Neutrophil (primary cell): ENCODE measurements around the gene P2RX2.

Experiments used
- H3K27ac ChIP-seq: fragments of 200-600 bp; sonication (generic); 2 replicates; pipeline ENCODE4 v1.5.1; 2016; ENCODE audit warnings: mild to moderate bottlenecking, moderate library complexity
- H3K27me3 ChIP-seq: fragments of 200-600 bp; sonication (generic); 2 replicates; pipeline ENCODE4 v1.6.0; 2016; ENCODE audit warnings: mild to moderate bottlenecking
- H3K36me3 ChIP-seq: fragments of 200-600 bp; sonication (generic); 2 replicates; pipeline ENCODE4 v1.5.1; 2017
- H3K4me1 ChIP-seq, 2 experiments: fragments of 200-600 bp in 1 of 2; sonication (generic) in 1 of 2; 1 replicate in 1 of 2; 2 replicates in 1 of 2; pipeline versions ENCODE4 v1.5.1 to v1.6.1; 2013 to 2016; ENCODE audit warnings: low read depth in 1 of 2, low read length in 1 of 2, mild to moderate bottlenecking in 1 of 2, moderate library complexity in 1 of 2; ENCODE audit not compliant: control insufficient read depth in 1 of 2, insufficient read depth in 1 of 2
- H3K4me3 ChIP-seq, 2 experiments: fragments of 200-600 bp in 1 of 2; sonication (generic) in 1 of 2; 1 replicate in 1 of 2; 2 replicates in 1 of 2; pipeline ENCODE4 v1.5.1; 2013 to 2016; ENCODE audit warnings: low read depth in 1 of 2, low read length in 1 of 2, mild to moderate bottlenecking in 1 of 2, moderate library complexity in 1 of 2
- H3K9me3 ChIP-seq: fragments of 200-600 bp; sonication (generic); 2 replicates; pipeline ENCODE4 v1.5.1; 2016
- TF ChIP-seq, protein P1 (sequence below): fragments of 200-600 bp; sonication (generic); IDR thresholded peaks from 2 replicates; pipeline ENCODE4 v1.5.1; 2016; ENCODE audit warnings: antibody characterized with exemption

The P2RX2 gene

DNA sequence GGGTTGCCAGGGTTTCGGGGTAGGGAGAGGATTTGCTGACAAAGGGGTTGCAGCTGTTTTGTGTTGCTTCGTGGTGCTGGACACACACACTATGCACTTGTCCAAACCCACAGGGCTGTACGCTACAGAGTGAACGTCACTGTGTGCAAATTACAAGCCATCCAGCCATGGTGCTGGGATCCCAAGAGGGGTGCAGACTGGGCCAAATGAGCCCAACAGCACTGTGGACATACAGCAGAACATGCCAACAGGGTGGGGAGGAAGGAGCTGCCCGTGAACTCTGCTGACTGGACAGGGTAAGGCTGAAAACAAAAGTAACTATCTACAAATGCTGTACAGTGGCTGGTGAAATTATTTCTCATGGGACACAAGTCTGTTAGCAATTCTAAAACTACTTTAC, 43.4 kb downstream of the P2RX2 start:
- Histone ChIP-seq H3K4me3 (no peak overlapping the region), H3K27me3 (no peaks in the 10 kb centered on the region), H3K4me1 (peaks cover 80% of the 10 kb centered on the region in 2 experiments), H3K27ac (peak overlapping the region; percentile 80), H3K9me3 (no peaks in the 10 kb centered on the region), H3K36me3 (peaks cover 14% of the 10 kb centered on the region)
- TF ChIP-seq, protein P1, sequence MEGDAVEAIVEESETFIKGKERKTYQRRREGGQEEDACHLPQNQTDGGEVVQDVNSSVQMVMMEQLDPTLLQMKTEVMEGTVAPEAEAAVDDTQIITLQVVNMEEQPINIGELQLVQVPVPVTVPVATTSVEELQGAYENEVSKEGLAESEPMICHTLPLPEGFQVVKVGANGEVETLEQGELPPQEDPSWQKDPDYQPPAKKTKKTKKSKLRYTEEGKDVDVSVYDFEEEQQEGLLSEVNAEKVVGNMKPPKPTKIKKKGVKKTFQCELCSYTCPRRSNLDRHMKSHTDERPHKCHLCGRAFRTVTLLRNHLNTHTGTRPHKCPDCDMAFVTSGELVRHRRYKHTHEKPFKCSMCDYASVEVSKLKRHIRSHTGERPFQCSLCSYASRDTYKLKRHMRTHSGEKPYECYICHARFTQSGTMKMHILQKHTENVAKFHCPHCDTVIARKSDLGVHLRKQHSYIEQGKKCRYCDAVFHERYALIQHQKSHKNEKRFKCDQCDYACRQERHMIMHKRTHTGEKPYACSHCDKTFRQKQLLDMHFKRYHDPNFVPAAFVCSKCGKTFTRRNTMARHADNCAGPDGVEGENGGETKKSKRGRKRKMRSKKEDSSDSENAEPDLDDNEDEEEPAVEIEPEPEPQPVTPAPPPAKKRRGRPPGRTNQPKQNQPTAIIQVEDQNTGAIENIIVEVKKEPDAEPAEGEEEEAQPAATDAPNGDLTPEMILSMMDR: no peak

DNA sequence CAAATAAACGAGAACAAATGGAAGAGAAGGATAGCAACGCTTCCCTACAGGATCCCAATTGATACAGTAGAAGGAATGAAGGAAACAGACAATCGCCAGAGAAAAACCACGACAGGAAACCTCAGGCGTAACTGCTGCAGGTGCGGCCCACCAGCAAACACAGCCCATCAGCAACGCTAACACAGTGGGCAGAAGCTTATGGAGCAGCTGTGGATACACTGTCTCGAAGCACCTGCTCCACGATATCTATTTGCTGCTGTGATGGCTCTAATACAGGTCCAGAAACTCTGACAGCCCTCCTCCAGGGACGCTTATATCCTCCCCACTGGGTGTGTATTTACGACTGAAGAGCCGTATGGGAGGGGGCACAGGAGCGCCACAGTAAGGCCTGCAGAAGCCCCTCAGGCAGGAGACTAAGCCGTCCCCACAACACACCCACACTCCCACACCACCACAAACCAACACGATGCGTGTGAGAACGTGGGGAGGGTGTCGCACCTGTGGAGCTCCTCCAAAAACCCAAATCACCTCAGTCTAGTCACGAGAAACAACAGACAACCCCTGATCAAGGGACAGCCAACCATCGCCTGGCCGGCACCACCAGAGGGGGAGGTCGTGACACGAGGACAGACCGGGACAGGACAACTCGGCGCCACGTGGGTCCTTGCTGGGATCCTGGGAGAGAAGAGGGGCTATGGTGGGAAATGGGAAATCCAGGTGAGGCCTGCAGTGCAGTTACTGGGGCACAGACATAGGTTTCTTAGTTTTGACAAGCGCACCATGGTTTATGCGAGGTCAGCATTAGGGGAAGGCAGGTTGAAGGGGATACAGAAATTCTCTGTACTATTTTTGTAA, 44.6 kb downstream of the P2RX2 start:
- Histone ChIP-seq H3K27me3 (no peaks in the 10 kb centered on the region), H3K9me3 (no peaks in the 10 kb centered on the region), H3K27ac (peak overlapping the region; percentile 80), H3K4me1 (peaks cover 69% of the 10 kb centered on the region in 2 experiments), H3K36me3 (peaks cover 26% of the 10 kb centered on the region), H3K4me3 (peak overlapping the region; percentile 9 to 28)
- TF ChIP-seq, protein P1: no peak

DNA sequence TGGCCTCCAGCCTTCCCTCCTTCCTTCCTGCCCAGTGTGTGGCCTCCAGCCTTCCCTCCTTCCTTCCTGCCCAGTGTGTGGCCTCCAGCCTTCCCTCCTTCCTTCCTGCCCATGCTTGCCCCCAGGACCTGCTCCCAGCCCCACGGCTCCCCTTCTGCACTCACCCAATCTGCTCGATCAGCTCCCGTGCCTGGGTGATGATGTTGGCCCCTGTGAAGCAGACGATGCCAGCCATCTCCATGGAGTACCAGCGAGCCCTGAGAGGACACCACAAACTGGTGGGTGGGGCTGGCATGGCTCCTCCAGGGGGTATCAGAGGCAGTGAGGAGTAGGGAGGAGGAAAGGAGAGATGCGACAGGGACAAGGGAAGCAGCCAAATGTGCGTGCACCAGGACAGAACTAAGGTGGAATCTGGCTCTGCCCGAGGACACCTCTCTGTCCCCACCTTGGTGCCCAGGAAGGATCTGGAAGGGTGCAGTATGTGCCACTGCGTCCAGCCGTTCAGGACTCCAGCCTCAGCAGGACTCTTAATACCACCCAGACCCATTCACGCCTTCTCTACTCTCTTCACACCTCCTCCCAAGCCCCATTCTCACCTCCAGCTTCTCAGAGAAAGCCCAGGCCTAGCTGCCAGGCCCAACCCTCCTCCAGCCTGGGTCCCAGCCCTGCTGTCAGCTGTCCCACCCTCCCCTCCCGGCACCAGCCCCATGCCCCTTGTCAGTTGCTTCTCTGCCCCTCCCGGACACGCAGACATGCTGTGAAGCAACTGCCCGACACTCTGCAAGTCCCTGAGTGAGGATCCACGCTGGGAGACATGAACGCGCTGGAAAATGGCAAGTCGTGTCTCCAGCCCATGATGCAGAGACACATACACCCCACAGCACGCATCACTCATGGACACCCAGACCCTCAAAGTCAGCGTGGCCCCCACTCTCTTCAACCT, 45.9 kb downstream of the P2RX2 start:
- Histone ChIP-seq H3K4me1 (peaks cover 64 to 65% of the 10 kb centered on the region in 2 experiments), H3K27ac (peak overlapping the region; percentile 80), H3K4me3 (peak overlapping the region in 1 of 2 experiments; percentile 28), H3K27me3 (no peaks in the 10 kb centered on the region), H3K9me3 (no peaks in the 10 kb centered on the region), H3K36me3 (peaks cover 31% of the 10 kb centered on the region)
- TF ChIP-seq, protein P1: no peak

DNA sequence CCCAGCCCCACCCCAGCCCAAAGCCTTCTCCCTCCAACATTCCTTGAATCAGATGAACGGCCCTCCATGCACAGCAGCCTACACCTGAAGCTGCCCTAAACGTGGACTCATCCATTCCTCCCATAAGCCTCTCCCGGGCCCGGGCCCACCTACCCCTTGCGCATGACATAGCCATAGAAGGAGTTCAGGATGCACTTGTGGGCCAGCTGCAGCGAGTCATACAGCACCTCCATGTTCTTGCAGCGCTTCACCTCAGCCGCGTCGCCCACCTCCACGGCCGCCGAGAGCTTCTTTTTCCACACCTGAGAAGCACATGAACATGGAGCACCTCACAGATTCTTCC, 46.5 kb downstream of the P2RX2 start:
- peaks cover 37% of the 10 kb centered on the region for H3K36me3 ChIP-seq

DNA sequence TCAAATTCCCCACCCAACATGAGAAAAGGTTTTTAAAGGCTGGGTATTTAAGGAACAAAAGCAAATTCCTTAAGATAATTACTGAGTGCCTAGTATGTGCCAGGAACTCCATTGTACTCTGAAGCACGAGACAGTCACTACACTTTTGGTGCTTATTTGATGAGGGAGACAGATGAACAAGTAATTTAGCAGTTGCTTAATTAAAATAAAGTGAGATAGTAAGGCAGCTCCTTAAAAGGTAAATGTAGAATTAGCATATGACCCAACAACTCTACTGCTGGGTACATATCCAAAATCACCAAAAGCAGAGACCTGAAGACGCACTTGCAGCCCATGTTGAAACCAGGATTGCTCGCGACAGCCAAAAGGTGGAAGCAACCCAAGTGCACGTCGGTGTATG, 47.2 kb downstream of the P2RX2 start:
- Histone ChIP-seq H3K9me3 (no peaks in the 10 kb centered on the region), H3K4me1 (peaks cover 52 to 53% of the 10 kb centered on the region in 2 experiments), H3K36me3 (peaks cover 41% of the 10 kb centered on the region), H3K27ac (peak overlapping the region; percentile 80), H3K27me3 (no peaks in the 10 kb centered on the region), H3K4me3 (no peak overlapping the region)
- TF ChIP-seq, protein P1: no peak

More for the DNA sequence above, 46.5 kb downstream of the P2RX2 start:
- H3K27me3 ChIP-seq: no peaks in the 10 kb centered on the region
- TF ChIP-seq, protein P1: no peak
- H3K9me3 ChIP-seq: no peaks in the 10 kb centered on the region
- peaks cover 59 to 60% of the 10 kb centered on the region in 2 experiments for H3K4me1 ChIP-seq
- H3K4me3 ChIP-seq: no peak overlapping the region
- peak overlapping the region; percentile 80 for H3K27ac ChIP-seq
